Measurements from ENCODE around the gene SRPK2. TPM values are rescaled to one million over a fixed set of nuclear protein-coding genes. Genes with fewer than 3 reads are reported as not detected.

SRPK2 gene
- total RNA-seq, 4 donors from 2014 or later = 41.0 to 87.1 (median 67.1) TPM

GRCh38 chr7:105284014-105284413 is 104.7 kb downstream of the SRPK2 start:
- TF ChIP-seq CTCF (IDR thresholded peaks at IDR 0.05) (no peak), POLR2A (IDR thresholded peaks at IDR 0.05) (no peak)
- intact Hi-C loops (cut with DNase I; ENCODE audit: low total_unique reads) = no loop called here
- no peak for DNase-seq (ENCODE audit: low spot score in 2 of 2)
- H3K4me3 ChIP-seq (ENCODE audit: low read depth, poor library complexity, severe bottlenecking) = no peak overlapping the region
- WGBS, 2 donors = 90 to 91% methylated on average over 6 of the region's 6 CpGs

DNA sequence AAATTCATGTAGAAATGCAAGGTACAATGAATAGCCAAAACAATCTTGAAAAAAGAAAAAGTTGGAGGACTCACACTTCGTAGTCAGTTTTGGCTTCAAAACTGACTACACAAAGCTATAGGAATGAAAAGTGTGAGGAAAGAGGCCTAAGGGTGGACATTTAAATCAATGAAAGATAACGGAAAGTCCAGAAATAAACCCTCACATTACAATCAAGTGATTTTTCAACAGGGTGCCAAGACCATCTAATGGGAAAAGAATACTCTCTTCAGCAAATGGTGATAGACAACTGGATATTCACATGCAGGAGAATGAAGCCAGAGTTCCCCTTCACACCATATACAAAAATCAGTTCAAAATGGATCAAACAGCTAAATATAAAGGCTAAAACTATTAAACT is 106.8 kb downstream of the SRPK2 start:
- no peak for DNase-seq (ENCODE audit: low spot score in 2 of 2)
- 92 to 95% methylated on average over 2 of the region's 2 CpGs for WGBS, 2 donors
- no peak overlapping the region for H3K4me3 ChIP-seq (ENCODE audit: low read depth, poor library complexity, severe bottlenecking)
- TF ChIP-seq POLR2A (IDR thresholded peaks at IDR 0.05) (no peak), CTCF (IDR thresholded peaks at IDR 0.05) (no peak)
- intact Hi-C loops (cut with DNase I; ENCODE audit: low total_unique reads) = no loop called here

GRCh38 chr7:105279688-105280007 is 109.1 kb downstream of the SRPK2 start:
- TF ChIP-seq CTCF (IDR thresholded peaks at IDR 0.05) (no peak), POLR2A (IDR thresholded peaks at IDR 0.05) (no peak)
- H3K4me3 ChIP-seq (ENCODE audit: low read depth, poor library complexity, severe bottlenecking) = no peak overlapping the region
- 68 to 73% methylated on average over 1 of the region's 1 CpG for WGBS, 2 donors
- no peak for DNase-seq (ENCODE audit: low spot score in 2 of 2)
- intact Hi-C loops (cut with DNase I; ENCODE audit: low total_unique reads) = no loop called here

DNA sequence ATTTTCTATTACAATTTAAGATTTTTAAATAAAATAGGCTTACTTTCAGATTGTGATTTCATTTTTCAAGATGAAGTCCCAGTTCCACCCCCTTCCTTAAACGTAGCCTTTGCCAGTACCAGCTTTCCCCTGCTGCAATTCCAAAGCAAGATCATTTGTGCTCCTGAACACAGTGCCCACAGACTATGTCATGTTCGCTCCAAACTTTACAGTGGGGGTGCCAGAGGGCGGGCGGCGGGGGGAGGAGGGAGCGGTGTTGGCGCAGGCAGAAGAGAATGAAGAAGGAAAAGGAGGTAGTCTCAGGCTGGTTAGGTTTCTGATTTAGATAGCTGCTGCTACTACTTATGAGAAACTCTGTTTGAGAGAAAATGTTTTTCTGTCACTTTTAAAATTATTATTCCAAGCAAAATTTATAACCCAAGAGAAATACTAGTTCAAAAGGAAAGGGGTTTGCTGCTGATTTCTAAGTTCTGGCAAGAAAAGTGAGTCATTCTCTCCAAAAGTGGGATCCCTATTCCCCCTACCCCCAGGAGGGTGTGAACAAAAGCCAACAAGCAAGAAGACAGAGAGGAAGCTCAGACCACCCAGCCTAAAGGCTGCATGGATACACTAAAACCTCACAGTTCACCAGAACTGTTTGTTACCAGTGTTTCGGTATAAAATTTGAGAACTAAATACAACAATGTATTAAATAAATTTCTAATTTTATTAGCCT is 109.6 kb downstream of the SRPK2 start:
- DNase-seq (ENCODE audit: low spot score in 2 of 2) = no peak
- intact Hi-C loops (cut with DNase I; ENCODE audit: low total_unique reads) = no loop called here
- H3K4me3 ChIP-seq (ENCODE audit: low read depth, poor library complexity, severe bottlenecking) = no peak overlapping the region
- WGBS, 2 donors = 35 to 39% methylated on average over 8 of the region's 8 CpGs
- TF ChIP-seq CTCF (IDR thresholded peaks at IDR 0.05) (no peak), POLR2A (IDR thresholded peaks at IDR 0.05) (no peak)

DNA sequence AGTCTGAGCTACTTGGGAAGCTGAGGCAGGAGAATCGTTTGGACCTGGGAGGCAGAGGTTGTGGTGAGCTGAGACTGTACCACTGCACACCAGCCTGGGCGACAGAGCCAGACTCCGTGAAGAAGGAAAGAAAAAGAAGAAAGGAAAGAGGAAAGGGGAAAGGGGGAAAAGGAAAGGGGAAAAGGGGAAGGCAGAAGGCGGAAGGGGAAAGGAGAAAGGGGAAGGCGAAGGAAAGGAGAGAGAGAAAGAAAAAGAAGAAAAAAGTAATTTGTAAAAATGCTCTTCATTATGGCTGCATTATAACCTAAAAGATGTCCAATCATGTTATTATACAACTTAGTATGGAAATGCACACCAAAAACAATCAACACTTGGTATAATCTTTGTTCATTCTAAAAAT is 110.2 kb downstream of the SRPK2 start:
- no peak overlapping the region for H3K4me3 ChIP-seq (ENCODE audit: low read depth, poor library complexity, severe bottlenecking)
- TF ChIP-seq POLR2A (IDR thresholded peaks at IDR 0.05) = no peak
- TF ChIP-seq CTCF (IDR thresholded peaks at IDR 0.05) = no peak
- WGBS, 2 donors = 88% methylated on average over 5 of the region's 5 CpGs
- DNase-seq (ENCODE audit: low spot score in 2 of 2) = no peak
- intact Hi-C loops (cut with DNase I; ENCODE audit: low total_unique reads) = no loop called here

GRCh38 chr7:105277341-105277740 is 111.4 kb downstream of the SRPK2 start:
- WGBS, 2 donors = 90 to 98% methylated on average over 6 of the region's 6 CpGs
- intact Hi-C loops (cut with DNase I; ENCODE audit: low total_unique reads) = no loop called here
- no peak for DNase-seq (ENCODE audit: low spot score in 2 of 2)
- H3K4me3 ChIP-seq (ENCODE audit: low read depth, poor library complexity, severe bottlenecking) = no peak overlapping the region
- TF ChIP-seq CTCF (IDR thresholded peaks at IDR 0.05) (no peak), POLR2A (IDR thresholded peaks at IDR 0.05) (no peak)
